Stimulated activated CD4-positive, alpha-beta T cell treated with anti-CD3 and anti-CD28 coated beads, TNF-alpha, amount 100 ng/mL, for 48 hours (primary cell): ENCODE data around the gene SKAP1.
"Not testable (repeated sequence)": the region's sequence is repeated elsewhere in the genome, so short reads cannot be mapped to it uniquely, and the experiment has no call there.

Experiments used
- DNase-seq, 3 donors: peaks; one replicate each; pipeline ENCODE4 v3.0.0-alpha.2; 2020; ENCODE audit warnings: low read depth in 3 of 3

Gene SKAP1

GRCh38 chr17:48328457-48328856 lies 101.6 kb downstream of the SKAP1 start:
- no peak for DNase-seq

- DNase-seq = no peak
These were observed 103.7 kb downstream of the SKAP1 start for GRCh38 chr17:48326310-48326709.

DNA sequence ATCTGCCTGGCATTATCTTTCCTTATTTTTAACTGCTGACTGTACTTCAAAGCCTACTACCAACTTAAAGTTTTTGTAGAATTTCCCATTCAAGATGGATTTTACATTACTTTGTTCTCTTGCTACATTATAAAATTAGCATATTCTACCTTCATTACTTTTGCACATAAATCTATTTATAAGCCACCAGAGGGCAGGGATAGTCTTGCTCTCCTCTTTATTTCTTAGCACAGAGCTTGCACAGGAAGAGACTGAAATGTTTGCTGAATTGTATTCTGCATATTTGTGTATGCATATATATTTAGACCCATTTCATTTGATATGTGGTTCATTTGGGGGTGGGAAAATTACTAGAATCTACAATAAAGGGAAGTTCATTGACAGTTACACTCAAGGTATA lies 108.0 kb downstream of the SKAP1 start:
- DNase-seq = no peak

GRCh38 chr17:48317732-48318131 lies 112.3 kb downstream of the SKAP1 start:
- DNase-seq = no peak

DNA sequence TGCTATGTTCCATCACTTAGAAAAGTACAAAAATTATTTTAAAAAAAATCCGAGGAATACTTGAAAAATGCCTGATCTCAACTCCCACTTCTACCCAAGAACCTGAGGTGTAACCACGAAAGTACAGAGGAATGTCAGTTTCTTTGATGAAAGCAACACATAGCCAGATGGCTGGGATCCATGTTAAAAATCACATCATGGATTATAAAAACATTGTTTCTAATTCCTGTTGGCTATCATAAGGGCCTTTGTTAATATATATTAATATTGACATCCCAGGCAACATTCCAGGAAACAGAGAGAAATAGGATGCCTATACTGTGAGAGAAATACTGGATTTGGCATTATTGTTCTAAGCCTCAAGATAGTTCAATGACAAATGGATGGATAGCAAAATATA lies 115.3 kb downstream of the SKAP1 start:
- no peak for DNase-seq

- no peak for DNase-seq
These were observed 116.8 kb downstream of the SKAP1 start for GRCh38 chr17:48313096-48313755.

GRCh38 chr17:48311324-48311723 lies 118.7 kb downstream of the SKAP1 start:
- no peak for DNase-seq

DNA sequence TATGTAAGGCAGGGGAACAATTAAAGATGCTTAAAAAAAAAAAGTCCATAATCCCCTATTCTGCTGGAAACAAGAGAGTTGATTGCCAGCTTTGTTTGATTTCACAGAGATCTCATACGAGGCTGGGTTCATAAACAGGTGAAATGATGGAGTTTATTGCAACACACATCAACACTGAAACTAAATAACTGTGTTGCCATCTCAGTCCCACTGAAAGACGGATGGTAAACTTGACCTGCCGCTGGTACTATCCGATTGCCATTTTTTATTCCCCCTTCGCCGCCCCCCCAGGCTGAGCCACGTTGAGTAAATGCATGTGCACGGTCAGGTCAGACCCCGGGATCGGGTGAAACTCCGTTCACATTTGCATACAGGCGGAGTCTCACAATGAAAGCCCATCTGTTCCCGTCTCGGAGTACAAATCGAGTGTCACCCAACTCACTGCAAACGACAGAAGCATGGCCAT lies 119.2 kb downstream of the SKAP1 start:
- DNase-seq = no peak

DNA sequence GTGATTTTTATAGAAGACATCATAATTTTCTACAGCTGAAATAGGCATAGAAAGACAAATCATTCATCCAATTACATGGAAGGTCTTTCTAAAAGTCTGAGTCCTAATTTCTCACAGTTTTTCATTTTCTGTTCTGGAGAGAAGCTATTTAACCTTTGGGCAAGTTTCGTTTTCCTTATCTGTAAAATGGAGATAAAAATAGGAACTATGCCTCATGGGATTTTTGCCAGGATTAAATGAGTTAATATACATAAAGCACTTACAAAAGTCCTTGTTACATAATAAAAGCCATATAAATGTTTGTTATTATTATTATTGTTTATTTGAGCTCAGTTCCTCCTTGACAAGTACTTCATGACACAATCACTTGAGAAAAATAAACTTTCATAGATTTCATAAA lies 121.4 kb downstream of the SKAP1 start:
- no peak for DNase-seq

DNA sequence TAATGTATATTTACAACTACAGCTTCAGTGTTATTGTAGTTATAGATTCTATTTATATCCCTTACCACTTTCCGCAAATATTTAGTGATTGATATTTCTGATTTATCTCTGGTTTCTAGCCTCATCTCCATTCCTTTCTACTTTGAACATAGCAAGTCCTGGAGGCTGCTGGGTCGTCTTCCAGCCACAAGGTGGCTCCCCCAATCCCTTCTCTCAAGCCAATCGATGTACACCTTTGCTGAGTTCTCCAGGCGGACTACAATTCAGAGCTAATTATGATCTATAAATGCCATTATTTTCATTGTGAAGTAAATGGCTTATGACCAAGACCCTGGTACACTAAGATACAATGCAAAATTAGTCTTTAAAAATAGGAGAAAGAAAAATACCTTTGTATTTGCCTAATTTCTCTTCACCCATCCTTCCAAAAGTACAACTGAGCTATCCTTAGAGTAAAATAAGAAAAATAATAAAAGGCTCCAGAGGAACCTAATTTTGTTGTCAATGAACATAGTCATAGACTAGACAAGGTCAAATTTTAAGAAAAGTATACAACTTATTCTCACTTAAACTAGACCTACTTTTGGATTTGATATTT lies 122.1 kb downstream of the SKAP1 start:
- DNase-seq = peak; percentile 7 to 26 (median 11)

GRCh38 chr17:48307255-48307654 lies 122.8 kb downstream of the SKAP1 start:
- no peak for DNase-seq

DNA sequence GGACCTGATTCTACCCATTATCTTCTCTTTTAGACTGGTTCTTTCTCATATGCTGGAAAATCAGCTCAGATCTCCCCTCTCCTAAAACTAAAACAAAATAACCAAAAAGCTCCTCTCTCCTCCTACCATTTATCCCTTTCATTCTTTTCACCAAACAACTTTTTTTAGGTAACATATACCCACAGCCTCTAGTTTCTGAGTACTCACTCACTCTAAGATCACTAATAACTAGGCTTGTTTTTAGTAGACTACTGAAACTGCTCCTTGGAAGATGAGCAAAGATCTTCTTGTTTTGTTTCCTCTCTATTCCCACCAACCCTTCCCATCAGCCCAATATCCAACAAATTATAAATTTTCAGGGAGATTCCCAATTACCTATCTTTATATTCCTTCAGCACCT lies 129.0 kb downstream of the SKAP1 start:
- DNase-seq = no peak

DNA sequence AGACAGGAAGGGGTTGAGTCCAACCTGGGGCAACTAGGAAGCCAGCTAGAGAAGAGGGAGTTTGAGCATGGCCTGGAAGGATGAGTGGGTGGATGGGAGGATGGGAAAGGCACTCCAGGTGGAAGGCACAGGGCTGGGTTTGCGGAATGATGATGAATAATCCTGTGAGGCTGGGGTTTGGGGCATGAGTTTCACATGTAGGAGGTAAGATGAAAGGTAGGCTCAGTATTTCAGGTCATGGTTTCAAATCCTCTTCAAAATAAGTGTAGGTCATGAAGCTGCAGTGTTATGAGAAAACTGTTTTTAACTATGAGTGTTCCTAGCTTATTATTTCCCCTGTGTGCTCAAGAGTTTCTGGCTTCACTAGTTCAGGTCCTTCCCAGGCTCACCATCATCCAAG lies 130.3 kb downstream of the SKAP1 start:
- no peak for DNase-seq

DNA sequence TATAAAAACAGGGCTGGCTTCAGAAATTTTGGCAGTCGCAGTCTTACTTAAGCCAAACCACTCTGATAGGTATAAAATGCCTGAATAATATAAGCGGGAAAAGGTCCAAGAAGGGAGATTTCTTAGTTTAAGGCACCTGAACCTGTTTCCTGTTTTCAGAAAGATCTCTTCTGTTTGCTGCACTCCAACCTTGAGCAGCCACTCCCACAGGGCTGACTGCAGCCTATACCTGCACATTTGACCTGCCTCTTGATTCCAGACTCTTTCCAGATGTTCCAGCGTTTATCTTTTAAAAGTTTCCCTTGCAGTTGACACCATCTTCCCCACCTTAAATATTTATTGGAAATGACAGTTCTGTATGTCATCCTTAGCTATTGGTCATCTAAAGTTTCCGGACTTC lies 132.2 kb downstream of the SKAP1 start:
- no peak for DNase-seq

GRCh38 chr17:48296453-48296852 lies 133.6 kb downstream of the SKAP1 start:
- DNase-seq = no peak

GRCh38 chr17:48295362-48296288 lies 134.4 kb downstream of the SKAP1 start:
- no peak for DNase-seq

DNA sequence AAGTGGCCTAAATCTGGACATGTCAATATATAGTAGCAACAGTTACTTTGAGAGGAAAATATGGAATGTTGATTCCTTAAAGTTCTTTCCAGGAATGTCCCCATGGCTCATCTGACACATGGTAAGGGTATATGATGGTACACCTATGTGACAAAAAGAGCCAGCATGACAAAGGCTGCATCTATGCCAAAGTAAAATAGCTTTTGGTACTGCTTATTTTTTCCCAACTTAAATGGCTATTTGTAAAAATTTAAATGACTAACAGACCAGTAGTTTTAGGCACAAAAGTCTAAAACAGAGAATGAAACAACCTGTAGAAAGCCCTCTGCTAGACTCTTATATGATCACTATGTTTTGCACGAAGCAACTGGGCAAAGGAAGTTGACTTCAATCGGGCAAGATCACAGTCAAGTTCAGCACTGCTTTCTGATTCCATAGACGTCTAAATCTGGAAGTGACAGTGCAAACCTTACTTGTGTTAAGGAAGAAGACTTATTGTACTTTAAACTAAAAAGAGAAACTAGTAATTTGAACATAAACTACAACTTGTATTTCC lies 135.1 kb downstream of the SKAP1 start:
- no peak for DNase-seq

- no peak for DNase-seq
These were observed 135.8 kb downstream of the SKAP1 start for GRCh38 chr17:48294020-48294805.

DNA sequence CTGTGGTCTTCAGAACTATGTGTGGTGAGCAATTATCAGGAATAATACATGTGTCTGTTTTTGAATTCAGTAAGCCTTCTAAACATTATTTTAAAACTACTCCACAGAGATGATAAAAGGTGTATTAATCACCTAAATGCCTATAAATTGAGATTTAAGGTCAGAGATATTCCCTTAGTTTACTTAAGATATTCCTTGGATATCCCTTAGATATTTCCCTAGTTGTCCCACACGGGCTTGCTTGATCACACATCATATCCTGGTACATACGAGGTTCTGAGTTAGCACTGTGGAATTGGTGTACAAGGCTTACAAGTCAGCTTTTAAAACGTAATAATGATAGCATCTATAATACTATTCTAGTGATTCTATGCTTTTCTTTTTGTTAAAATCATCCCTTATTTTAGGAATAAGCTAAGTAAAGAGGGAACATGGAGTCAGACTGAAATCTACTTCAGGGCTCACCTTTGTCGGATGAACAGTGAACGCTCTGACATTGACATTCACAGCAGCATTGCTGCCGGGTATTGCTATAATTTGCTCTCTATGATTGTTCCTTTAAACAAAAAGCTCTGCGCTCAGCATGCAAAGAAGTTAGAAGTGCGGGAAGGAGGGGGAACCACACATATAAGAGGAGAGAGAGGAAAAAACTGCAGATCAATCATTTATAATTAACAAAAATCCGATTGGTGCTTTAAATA lies 136.5 kb downstream of the SKAP1 start:
- no peak for DNase-seq

DNA sequence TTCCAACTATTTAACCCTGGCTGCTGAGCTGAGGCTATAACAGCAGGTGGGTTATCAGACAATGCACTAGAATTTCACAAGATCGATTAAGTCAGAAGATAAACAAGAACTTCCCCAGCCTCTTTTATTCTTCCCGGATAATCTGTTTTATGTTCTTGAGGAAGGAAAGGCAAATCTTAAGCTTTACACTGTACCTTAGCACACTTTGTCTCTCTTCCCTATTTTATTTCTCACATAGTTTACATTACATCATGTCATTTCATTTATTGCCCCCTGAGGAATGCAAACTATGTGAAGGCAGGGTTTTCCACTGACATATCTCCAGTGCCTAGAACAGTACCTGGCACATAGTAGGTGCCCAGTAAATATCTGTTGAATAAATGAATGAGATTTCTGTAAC lies 139.6 kb downstream of the SKAP1 start:
- no peak for DNase-seq

GRCh38 chr17:48286917-48287316 lies 143.1 kb downstream of the SKAP1 start:
- DNase-seq = not testable (repeated sequence)
